CD4-positive, alpha-beta T cell treated with Interleukin-2 at 100 ng/mL for 4 hours (primary cell): Measurements from ENCODE around the gene GNLY.

Experiments
- DNase-seq: peaks from one replicate; pipeline ENCODE4 v3.0.0-alpha.2; 2020; ENCODE audit warnings: low spot score

Gene GNLY

DNA sequence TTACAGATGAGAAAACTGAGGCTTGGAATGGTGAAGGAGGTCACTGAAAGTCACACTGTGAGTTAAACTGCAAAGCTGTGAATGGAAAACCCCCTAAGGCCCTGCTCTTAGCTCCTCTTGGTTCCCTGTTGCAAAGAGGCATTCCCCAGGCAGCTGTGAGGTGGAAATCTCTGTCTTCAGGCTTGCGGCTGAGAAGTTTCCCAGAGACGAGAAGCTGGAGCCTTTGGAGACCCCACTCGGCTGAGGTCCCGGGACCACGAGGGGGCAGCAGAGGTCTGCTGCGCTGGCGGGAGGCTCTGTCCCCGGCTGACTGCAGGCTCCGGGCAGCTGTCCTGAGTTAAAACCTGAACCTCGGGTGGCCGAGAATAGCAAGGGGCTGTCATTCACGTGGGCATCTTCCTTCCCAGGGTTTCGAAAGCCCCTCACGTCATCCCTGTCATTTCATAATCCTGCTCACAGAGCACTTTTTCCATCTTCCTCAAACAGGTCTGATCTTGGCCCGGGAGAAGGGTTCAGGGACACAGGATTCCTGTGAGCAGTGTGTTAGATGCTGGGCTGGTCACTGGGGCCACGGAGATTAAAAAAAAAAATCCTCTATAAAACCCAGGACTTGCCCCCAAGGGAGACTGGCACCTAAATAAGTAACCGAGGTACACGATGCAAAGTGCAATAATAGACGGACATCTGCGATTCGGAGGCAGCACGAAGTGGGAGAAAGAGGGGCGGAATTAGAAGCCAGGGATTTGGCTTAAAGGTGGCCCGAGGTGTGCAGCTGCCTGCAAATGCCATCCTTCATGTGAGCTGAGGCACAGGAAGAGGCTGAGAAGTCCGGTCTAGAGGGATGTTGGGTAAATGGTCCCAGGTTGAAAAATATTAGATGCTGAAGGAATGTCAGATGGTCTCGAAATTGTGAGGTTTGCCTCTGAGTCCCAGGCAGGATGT is 35.0 kb downstream of the GNLY start:
- DNase-seq = peak; percentile 60

DNA sequence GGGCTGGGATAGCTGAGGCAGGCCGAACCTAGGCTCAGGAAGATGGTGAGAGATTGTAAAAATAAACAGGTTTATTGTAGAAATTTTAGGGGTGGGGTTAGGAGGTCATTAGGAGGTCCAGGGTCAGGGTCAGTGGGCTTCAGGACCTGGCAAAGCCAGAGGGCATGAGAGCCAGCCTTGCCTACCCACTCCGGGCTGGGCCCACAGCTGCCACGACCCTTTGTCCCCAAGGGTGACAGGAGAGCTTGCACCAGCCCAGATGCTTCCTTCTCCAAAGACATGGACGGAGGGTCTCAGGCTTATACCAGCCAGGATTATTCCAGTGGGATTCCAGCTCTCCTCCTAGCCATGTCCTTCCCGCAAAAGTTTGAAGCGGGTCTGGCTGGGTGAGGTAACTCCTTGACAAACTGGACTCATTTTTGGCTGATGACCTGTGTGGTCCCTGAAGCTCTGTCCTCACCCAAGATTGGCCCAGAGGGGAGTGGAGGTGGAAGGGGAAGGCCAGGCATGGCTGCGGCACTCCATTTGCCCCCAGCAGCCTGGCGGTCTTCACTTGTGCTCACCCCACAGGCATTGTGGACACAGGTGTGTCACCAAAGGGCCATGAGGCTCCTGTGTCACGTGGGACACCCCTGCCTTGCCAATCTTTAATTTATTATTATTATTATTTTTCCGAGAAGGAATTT is 35.8 kb downstream of the GNLY start:
- no peak for DNase-seq

DNA sequence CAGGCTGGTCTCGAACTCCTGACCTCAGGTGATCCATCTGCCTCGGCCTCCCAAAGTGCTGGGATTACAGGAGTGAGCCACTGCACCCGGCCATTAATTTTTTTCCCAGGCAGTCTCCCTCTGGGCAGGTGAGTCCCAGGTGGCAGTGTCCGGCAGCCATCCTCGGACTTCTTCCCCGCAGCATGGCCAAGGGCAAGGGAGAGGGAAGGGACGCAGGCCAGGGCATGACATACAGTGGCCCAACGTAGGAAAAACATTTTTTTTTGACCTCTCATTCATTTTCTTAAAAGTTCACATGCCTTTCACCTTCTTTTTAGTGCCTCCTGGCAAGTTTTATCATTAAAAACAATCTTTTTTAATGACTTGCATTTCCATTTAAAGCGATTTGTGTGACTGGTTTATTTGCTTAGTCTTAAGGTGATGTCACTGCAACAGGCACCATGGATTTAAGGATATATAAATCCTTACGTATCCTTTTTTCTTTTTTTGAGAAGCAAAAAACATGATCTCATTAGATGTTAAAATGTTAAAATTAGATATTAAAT is 36.6 kb downstream of the GNLY start:
- DNase-seq = no peak

DNA sequence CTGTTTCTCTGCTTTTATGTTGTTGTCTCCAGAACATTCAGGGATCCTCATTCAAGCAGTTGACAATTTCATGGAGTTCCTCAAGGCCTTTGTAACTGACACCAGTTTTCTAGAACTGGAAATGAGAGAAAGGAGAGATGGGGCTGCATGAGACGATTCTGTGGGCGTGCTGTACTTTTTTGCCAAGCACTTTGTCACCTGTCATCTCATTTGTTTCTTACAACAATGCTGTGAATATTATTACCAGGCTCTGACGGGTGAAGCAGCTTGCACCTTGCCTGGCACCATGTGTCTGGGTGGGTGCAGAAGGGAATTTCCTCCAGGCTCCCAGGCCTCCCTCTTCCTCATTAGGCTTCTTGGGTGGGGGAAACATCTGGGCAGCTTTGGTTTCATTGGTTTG is 37.4 kb downstream of the GNLY start:
- DNase-seq = no peak

DNA sequence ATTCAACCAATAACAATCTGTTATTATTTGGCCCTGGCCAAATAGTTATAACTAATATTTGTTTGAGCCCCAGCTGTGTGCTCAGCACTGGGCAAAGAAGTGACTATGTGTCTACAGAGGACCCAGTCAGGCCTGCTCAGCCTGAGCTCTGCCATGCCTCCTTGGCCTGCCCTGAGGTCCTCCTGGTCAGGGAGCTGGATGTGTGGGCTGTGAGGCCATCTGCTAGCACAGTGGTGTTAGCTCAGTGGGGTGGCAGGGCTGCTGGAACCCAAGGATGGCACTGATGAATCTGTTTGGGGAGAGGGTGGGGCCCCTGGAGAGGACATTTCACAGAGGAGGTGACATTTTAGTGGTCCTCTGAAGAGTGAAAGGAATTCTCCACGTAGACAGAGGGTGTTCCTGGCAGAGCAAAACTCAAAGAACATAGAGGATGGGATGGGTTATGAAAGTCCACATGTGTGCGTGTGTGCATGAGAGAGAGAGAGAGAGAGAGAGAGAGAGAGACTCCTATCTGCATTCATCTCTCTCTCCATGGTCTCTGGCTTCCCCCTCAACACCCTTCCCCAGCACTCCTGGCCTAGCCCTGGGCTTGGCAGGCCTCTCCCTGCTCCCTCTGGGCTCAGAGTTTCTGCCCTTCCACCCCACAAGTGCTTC is 38.4 kb downstream of the GNLY start:
- no peak for DNase-seq

DNA sequence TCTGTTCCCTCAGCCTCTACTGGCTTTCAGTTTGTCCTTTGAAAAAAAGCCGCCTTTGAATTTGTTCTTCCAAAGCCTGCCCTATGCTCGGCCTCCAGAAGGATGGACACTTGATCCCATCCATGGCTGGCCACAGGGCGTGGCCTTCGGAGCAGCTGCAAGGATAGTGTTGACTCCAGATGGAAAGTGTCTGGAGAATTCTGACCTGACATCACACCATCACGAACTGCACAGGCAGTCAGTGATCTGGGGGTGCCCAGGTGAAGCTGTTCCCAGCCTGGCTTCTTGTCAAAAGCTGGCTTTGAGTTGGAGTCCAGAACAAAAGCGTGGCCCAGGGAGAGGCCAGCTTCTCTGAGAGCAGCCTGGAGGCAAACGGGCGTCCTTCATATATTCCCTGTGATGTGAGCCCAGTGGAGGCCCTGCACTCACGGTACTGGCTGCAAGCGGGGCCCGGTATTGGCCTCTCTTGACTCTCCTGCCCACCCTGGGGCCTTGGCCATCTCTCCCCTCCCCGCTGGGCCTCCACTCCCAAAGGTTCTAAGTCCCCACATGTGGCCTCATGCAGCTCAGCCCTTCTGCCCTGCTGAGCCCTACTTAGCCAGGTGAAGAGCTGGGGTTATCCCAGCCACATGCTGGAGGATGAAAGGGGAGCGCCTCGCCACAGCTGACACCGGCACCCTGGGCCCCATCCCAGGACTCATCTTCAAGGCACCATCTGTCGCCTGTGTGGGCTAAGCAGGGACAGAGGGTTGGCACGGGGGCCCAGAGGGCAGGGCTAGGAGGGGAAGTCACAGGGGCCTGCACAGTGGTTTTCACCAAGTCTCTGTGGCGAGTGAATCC is 39.2 kb downstream of the GNLY start:
- no peak for DNase-seq

DNA sequence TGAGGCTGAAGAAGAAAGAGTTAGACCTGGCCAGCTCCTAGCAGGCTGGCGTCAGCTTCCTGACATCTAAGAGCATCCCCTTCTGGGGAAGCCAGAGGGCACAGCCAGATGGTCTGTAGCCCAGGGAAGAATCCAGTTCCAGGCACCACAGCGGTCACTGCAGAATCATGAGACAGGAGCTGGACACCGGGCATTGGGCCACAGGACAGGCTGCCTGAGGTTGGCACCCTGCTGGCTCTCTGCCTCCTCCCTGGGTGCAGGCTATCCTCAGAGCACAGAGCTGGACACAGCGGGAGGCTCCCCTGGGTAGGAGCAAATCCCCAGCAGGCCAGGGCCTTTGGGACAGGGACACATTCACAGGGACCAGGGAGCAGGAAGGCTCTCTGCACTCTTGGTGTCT is 39.9 kb downstream of the GNLY start:
- no peak for DNase-seq

DNA sequence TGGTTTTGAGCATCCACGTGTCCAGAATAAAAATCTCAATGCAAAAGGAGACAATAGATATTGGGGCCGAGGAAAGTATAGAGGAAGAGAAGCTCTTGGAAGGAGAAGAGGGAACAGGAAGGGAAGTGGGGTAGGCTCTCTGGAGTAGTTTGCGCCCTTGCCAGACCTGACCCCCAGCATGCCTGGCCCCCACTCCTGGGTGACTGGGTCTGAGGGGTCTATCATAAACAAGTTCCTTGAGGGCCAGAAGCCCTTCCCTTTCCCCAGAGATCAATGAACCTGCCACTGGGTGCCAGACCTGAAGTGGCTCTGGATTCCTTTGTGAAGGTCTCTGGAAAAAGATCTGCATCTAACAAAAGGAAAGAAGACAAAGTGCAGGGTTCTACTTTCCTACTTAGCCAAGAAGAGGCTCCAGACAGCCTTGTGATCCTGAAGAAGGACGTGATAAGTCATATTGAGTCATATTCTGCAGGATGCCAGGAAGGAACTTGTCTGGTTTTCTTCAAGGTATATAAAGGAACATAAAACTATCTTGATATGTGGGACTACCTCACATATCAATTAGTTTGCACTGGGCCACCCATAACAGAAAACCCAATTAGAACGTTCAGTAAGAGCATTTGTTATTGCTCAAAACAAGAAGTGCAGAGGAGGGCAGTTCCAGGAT is 40.9 kb downstream of the GNLY start:
- no peak for DNase-seq

DNA sequence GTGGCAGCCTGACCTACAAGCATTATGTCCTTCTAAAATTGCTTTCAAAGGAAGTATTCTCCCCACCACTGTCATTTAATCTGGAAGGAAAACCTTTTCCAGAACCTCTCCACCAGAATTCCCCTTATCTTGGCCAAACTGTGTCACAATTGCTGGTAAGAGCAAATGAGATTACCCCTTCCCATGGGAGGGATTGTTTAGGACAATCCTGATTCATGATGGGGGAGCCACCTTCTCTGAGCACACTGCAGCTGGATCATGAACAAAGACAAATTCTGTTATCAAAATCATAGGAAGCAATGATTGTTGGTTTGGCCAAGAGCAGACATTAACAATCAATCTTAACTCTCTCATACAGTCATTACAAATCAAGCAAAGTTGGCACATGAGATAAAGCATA is 41.5 kb downstream of the GNLY start:
- DNase-seq = no peak

DNA sequence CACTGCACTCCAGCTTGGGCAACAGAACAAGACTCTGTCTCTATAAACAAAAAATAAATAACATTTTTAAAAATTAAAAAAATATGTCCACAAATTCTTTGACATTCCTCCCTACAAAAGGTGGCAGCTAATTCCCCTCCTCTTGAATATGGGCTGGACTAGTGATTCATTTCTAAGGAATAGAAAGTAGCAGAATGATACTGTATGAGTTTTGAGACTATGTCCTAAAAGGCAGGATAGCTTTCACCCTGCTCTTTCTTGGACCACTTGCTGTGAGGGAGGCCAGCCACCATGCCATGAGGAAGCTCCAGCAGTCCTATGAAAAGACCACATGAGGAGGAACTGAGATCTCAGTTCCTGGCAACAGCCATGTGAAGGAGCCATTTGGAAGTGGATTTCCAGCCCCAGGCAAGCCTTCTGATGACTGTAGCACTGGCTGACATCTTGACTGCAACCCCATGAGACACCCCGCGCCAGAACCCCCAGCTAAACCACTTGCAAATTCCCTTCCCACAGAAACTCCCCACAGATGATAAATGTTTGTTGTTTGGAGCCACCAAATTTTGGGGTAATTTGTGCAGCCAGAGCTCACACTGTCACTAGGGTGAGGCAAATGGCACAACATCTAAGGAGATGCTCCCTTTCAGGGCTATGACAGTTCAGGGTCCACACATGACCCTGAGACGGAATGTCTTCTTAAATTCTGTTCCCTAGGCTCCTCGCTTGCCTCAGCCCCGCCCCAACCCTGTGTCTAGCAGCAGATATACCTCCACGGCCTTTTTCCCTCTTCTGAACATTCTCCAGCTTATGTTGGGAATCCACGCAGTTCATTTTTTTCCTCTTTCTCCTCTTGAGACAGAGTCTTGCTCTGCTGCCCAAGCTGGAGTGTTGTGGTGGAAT is 42.5 kb downstream of the GNLY start:
- DNase-seq = no peak

DNA sequence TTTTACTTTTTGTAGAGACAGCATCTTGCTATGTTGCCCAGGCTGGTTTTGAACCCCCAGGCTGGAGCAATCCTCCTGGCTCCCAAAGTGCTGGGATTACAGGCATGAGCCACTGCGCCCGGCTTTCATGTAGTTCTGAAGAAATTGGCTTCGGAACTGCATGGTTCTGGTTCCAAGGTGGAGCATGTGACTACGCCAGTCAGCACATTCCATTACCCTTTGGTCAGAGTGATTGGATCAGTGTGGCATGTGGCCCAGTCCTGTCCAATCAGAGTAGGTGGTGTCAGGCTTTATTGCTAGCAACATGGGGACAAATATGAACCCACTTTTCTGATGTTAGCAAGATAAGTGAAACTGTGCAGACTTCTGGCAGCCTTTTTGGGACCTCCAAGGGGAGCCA is 43.3 kb downstream of the GNLY start:
- DNase-seq = no peak

DNA sequence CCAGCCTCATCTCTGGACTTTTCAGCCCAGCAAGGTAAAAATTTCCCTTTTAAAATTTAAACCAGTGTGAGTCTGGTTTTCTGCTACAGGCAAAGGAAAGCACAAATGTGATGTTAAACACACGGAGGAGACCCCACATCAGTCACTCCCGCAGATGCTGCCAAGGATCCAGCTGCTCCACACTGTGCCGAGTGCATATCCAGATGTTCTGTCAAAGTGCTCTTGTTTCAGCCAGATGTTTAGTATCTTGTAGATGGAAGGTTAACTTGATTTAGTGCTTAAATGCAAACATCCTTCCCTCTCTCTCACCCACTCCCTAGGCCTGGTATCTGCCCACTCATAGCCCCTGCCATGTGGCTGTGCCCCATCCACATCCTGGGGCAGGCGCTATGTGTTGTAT is 43.8 kb downstream of the GNLY start:
- no peak for DNase-seq

DNA sequence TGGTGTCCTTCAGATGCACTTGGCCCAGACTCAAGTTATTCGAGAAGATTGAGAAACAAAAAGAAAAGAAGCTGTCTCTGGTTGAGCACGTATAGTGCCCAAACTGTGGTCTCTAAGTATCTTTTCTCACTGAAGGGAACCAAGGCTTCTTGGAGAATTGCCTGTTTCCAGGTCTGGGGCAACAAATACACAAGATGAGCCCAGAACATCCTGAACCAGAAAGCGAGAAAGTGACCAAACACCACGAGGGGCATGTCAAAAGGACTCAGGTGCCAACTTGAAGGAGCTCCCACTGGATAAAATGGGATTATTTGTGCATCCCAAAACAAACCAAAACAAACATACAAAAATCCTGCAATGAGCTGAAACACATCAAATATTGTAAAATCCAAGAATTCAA is 46.0 kb downstream of the GNLY start:
- no peak for DNase-seq

DNA sequence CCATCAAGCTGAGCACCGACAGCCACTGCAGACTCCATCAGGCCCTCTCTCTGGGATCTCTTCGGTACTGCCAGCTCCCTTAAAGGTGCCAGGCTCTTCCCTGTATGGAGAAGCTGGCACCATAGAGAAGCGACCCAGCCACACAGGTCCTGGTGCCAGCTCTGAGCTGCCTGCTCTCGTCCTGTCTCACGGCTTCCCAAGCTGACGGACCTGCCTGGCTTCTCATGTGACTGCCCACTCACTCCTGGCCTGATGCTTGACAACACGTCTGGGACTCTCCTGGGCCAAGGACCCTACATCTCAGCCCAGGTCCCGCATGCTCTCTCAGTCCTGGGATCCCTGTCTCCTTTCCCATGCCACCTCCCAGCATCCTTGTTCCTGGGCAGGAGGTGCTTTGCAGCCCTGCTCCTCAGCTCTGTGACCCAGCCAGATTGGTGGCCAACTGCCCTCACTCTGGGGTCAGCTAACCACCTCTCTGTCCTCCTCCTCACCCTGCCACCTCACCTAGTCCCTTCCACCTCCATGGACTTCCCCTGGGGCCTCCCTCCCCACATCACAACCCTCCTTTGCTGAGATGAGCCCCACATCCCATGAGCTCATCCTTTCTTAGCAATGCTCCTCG is 47.2 kb downstream of the GNLY start:
- no peak for DNase-seq

DNA sequence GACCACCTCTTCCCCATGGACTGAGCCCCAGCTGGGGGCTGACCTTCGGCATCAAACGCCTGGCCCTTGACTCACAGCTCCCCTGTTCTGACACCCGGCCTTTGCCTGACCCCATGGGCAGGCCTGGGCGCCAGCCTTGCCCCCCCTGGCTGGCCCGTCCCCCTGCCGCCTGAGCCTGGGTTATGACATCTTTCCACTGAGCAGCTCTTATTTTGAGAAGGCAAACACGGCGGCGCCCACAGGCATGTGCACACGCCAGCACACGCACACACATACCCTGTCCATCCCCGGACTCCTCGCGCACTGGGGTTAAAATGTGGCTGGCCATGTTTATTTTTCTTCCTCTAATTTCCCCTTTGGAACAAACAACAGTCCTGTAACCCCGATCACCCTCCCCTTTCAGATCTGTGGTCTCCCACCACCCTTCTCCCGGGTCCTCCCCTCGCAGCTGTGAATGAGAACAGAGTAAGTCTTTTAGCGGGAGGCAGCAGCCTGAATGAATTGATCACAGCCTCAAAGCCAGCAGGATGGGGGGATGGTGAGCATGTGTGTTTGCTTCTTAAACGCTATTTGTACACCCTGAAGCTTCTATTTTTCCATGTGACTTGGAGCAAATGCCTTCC is 47.8 kb downstream of the GNLY start:
- DNase-seq = no peak

DNA sequence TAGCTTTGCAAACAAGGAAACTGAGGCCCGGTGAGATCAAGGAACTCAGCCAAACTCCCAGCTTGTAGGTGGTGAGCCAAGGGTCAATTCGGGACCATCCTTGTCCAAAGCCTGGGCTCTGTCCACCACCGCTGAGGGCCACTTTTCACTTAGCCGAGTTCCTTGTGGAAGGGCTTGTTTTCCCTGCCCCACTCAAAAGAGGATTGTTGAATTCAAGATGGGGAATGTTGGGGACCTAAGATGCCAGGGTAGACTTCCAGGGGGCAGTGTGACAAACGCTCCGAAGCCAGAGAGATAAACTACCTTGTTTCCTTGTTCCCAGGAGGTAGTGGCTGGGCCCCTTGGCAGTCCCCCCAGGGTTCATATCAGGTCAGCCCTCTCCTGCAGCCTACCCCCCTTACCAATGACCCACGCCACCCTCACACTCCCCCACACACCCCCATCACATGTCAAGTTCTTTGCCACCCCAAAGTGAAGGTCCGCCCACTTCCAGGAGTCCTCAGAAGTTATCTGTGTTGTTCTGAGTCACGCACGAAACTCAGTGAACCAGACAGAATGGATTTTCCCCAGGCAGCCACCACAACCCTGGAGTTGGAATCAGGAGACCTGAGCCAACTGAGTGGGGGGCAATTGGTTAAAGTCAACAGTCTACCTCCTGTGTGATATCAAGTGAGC is 49.3 kb downstream of the GNLY start:
- DNase-seq = no peak

DNA sequence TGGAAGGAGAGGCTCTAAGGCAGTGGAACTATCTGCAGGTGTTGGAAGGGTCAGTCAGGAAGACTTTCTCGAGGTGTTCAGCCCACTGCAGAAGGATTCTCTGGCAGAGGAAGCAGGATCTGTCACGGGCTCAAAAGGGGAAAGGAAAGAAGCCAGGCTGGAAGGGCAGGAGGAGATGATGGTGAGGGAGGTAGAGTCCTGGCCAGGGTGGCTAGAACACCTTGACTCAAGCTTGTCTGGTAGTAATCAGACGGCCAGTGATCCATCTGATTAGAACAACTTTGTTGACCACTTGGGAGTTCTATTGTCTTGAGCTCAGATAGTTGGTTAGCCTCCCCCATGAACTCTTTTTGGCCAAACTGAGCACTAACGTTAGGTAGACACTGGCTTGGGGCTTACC is 49.9 kb downstream of the GNLY start:
- no peak for DNase-seq

DNA sequence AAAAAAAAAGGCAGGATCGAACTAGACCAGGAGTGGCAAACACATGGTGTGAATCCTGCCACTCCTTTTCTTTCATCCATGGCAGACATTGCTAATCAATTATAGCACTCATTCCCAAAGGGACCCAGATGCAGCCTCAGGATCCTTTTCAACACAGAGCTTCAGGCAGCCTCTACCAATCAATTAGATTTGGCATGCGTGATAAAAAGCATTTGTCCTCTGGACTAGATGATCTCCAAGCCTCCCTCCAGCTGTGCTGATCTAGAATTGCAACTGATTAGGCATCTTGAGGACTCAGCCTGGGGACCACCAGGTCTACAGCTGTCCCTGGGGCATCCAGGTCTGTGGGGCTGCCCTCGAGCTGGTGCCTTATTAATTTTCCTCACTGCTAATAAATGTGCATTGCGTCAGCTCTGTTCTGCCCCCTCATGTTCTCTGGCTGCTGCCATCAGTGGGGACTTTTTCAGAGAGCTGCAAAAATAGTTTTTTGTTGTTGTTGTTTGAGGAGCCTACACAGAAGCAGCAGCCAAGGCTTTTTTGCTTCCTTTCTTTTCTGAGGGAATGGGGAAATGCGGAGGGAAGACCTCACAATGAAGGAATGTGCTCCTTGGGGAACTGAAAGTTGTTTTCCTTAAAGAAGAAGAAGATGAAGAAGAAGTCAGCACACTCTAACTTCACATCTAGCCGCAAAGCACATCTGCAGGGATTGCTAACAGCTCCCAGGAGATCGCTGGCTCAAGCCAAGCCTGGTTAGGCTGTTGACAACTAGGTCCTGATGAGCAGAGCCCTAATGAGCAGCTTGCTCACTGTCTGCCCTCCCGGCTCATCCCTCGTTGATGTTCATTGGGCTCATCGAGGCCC is 50.8 kb downstream of the GNLY start:
- no peak for DNase-seq
